ENCODE measurements around the gene OSBPL9. TPM values are rescaled to one million over a fixed set of nuclear protein-coding genes. Genes with fewer than 3 reads are reported as not detected.

The OSBPL9 gene
- total RNA-seq, 1 experiment from 2014 or later = 52.6 TPM

GRCh38 chr1:51752073-51752948 is 135.4 kb downstream of the OSBPL9 start:
- no peak for ATAC-seq

More at GRCh38 chr1:51752073-51752948, 135.4 kb downstream of the OSBPL9 start:
- H3K9me2 ChIP-seq (ENCODE audit: insufficient read depth) = no peaks in the 10 kb centered on the region
- H3K27ac ChIP-seq (ENCODE audit: low read depth, low read length) = no peak overlapping the region
- POLR2A ChIA-PET = no interaction called here
- no peaks in the 10 kb centered on the region for H3K9me3 ChIP-seq (ENCODE audit: control insufficient read depth in 1 of 2, insufficient read depth in 1 of 2, low read depth in 1 of 2, low read length in 2 of 2)
- no peak overlapping the region for H3K4me3 ChIP-seq (replicated peaks in 1 of 2; ENCODE audit: low read depth in 1 of 2, low read length in 2 of 2)
- H3K79me2 ChIP-seq (ENCODE audit: insufficient read depth, low read length) = no peaks in the 10 kb centered on the region; the same call in 1 of the 2 replicates
- H4K20me1 ChIP-seq (ENCODE audit: insufficient read depth) = no peaks in the 10 kb centered on the region
- H3K27me3 ChIP-seq (ENCODE audit: insufficient read depth, low read length) = no peaks in the 10 kb centered on the region
- no peak overlapping the region for H3K4me2 ChIP-seq (ENCODE audit: low read length)
- no TSS peak for BruUV-seq (replicated peaks)
- RAD21 ChIA-PET (ENCODE audit: low non-redundant PET in 1 of 2, low total read pairs in 2 of 2, uncharacterized antibody in 2 of 2, unreplicated experiment in 2 of 2) = no interaction called here
- DNase-seq (ENCODE audit: low read depth, low spot score) = no peak
- intact Hi-C loops (cut with micrococcal nuclease) = no loop called here
- TF ChIP-seq SRF (IDR thresholded peaks at IDR 0.05; ENCODE audit: low read depth) (no peak), EZH2phosphoT487 (IDR thresholded peaks at IDR 0.05; ENCODE audit: borderline replicate concordance) (no peak), ZFX (IDR thresholded peaks at IDR 0.05) (no peak), POLR2A (IDR thresholded peaks at IDR 0.05; ENCODE audit: borderline replicate concordance, extremely low read depth, insufficient read depth, insufficient read length) (no peak), RAD21 (IDR thresholded peaks at IDR 0.05; ENCODE audit: low read depth) (no peak), JUND (IDR thresholded peaks at IDR 0.05) (no peak), TCF7L2 (IDR thresholded peaks at IDR 0.05; ENCODE audit: borderline replicate concordance, extremely low read depth, insufficient read depth, insufficient read length) (no peak), CEBPB (IDR thresholded peaks at IDR 0.05; ENCODE audit: low read depth) (no peak), ZNF274 (IDR thresholded peaks at IDR 0.05; ENCODE audit: low read depth, low read length) (no peak), SP1 (IDR thresholded peaks at IDR 0.05; ENCODE audit: low read depth) (no peak), FOSL1 (IDR thresholded peaks at IDR 0.05; ENCODE audit: low read depth) (no peak), POLR2AphosphoS5 (IDR thresholded peaks at IDR 0.05; ENCODE audit: low read depth, low read length) (no peak), EGR1 (IDR thresholded peaks at IDR 0.05; ENCODE audit: low read depth) (no peak), SIN3A (IDR thresholded peaks at IDR 0.05; ENCODE audit: low read depth) (no peak), MAX (IDR thresholded peaks at IDR 0.05) (no peak), ELF1 (IDR thresholded peaks at IDR 0.05; ENCODE audit: borderline replicate concordance, low read depth) (no peak), EZH2 (IDR thresholded peaks at IDR 0.05) (no peak)
- TF ChIP-seq, protein P1, sequence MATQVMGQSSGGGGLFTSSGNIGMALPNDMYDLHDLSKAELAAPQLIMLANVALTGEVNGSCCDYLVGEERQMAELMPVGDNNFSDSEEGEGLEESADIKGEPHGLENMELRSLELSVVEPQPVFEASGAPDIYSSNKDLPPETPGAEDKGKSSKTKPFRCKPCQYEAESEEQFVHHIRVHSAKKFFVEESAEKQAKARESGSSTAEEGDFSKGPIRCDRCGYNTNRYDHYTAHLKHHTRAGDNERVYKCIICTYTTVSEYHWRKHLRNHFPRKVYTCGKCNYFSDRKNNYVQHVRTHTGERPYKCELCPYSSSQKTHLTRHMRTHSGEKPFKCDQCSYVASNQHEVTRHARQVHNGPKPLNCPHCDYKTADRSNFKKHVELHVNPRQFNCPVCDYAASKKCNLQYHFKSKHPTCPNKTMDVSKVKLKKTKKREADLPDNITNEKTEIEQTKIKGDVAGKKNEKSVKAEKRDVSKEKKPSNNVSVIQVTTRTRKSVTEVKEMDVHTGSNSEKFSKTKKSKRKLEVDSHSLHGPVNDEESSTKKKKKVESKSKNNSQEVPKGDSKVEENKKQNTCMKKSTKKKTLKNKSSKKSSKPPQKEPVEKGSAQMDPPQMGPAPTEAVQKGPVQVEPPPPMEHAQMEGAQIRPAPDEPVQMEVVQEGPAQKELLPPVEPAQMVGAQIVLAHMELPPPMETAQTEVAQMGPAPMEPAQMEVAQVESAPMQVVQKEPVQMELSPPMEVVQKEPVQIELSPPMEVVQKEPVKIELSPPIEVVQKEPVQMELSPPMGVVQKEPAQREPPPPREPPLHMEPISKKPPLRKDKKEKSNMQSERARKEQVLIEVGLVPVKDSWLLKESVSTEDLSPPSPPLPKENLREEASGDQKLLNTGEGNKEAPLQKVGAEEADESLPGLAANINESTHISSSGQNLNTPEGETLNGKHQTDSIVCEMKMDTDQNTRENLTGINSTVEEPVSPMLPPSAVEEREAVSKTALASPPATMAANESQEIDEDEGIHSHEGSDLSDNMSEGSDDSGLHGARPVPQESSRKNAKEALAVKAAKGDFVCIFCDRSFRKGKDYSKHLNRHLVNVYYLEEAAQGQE (IDR thresholded peaks at IDR 0.05; ENCODE audit: low read depth) = no peak
- TF ChIP-seq, protein P2, sequence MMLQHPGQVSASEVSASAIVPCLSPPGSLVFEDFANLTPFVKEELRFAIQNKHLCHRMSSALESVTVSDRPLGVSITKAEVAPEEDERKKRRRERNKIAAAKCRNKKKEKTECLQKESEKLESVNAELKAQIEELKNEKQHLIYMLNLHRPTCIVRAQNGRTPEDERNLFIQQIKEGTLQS (IDR thresholded peaks at IDR 0.05) = no peak
- TF ChIP-seq, protein P3, sequence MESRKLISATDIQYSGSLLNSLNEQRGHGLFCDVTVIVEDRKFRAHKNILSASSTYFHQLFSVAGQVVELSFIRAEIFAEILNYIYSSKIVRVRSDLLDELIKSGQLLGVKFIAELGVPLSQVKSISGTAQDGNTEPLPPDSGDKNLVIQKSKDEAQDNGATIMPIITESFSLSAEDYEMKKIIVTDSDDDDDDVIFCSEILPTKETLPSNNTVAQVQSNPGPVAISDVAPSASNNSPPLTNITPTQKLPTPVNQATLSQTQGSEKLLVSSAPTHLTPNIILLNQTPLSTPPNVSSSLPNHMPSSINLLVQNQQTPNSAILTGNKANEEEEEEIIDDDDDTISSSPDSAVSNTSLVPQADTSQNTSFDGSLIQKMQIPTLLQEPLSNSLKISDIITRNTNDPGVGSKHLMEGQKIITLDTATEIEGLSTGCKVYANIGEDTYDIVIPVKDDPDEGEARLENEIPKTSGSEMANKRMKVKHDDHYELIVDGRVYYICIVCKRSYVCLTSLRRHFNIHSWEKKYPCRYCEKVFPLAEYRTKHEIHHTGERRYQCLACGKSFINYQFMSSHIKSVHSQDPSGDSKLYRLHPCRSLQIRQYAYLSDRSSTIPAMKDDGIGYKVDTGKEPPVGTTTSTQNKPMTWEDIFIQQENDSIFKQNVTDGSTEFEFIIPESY (IDR thresholded peaks at IDR 0.05; ENCODE audit: extremely low read depth, insufficient replicate concordance, low read length) = no peak
- peaks cover 0 to 8% of the 10 kb centered on the region in 2 experiments; a peak in 2 of 4 replicates for H3K36me3 ChIP-seq (ENCODE audit: control insufficient read depth in 1 of 2, insufficient read depth in 2 of 2, low read length in 2 of 2)
- H3K9ac ChIP-seq (ENCODE audit: low read length) = no peak overlapping the region
- CTCF ChIA-PET = interaction anchor here (0.9 kb wide), 1 partner anchor 16 kb away, joined by 3 read pairs; no protein-coding TSS in a partner anchor
- H2AFZ ChIP-seq (ENCODE audit: low read depth, low read length, poor library complexity, severe bottlenecking) = no peak overlapping the region
- no peaks in the 10 kb centered on the region for H3K4me1 ChIP-seq (ENCODE audit: control insufficient read depth in 1 of 2, insufficient read depth in 2 of 2, low read length in 2 of 2)
